ENCODE measurements around the gene OSBPL9. TPM values are rescaled to one million over a fixed set of nuclear protein-coding genes. Genes with fewer than 3 reads are reported as not detected.

The OSBPL9 gene
- total RNA-seq, 6 experiments from 2014 or later = 39.8 to 54.2 (median 44.8) TPM

DNA sequence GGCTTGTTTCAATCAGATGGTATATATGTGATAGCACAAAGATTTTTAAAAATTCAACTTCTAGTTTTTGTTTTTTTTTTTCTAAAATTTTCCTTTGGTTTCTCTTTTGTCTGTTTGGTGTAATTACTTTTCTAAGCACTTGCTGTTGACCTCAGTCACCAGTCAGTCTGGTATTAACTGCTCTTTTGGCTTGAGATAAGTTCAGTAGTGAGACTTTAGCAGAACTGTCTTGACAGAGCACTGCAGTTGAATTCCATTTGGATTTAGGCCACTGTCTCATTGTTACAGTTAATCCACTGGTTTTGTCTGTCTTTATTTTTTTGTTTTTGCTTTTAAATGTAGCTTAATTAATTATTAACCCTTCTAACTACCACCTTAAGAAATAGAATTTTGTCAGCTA lies 36.2 kb downstream of the OSBPL9 start:
- H3K4me1 Mint-ChIP-seq (ENCODE audit: low read depth) = peaks cover 40% of the 10 kb centered on the region
- H3K27ac Mint-ChIP-seq = peak overlapping the region; percentile 20; the same call in 1 of the 2 replicates
- no peaks in the 10 kb centered on the region for H3K9me3 Mint-ChIP-seq
- TF ChIP-seq, protein P1, sequence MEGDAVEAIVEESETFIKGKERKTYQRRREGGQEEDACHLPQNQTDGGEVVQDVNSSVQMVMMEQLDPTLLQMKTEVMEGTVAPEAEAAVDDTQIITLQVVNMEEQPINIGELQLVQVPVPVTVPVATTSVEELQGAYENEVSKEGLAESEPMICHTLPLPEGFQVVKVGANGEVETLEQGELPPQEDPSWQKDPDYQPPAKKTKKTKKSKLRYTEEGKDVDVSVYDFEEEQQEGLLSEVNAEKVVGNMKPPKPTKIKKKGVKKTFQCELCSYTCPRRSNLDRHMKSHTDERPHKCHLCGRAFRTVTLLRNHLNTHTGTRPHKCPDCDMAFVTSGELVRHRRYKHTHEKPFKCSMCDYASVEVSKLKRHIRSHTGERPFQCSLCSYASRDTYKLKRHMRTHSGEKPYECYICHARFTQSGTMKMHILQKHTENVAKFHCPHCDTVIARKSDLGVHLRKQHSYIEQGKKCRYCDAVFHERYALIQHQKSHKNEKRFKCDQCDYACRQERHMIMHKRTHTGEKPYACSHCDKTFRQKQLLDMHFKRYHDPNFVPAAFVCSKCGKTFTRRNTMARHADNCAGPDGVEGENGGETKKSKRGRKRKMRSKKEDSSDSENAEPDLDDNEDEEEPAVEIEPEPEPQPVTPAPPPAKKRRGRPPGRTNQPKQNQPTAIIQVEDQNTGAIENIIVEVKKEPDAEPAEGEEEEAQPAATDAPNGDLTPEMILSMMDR (IDR thresholded peaks at IDR 0.05) = no peak
- no peak for DNase-seq
- no peak overlapping the region for H3K4me3 Mint-ChIP-seq
- peaks cover 5% of the 10 kb centered on the region for H3K27me3 Mint-ChIP-seq (ENCODE audit: insufficient read depth)
- peaks cover 4% of the 10 kb centered on the region; the same call in 1 of the 2 replicates for H3K36me3 Mint-ChIP-seq (ENCODE audit: low read depth)

DNA sequence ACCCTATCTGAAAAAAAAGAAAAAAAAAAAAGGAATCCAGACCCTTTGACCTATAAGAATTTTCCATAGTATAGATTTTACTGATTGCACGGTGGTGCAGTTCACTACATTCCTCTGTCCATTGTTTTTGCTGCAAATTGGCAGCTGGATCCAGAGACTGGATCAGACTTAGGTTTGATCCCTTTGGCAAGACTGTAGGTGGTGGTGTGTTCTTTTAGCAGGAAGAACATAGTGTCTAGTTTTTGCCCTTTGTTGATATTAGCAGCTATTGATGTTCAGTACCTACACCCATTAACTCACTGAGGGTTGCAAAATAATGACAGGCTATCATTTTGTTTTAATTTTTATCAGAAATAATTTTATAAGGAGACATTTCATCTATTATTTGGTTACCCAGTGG lies 37.1 kb downstream of the OSBPL9 start:
- no peak overlapping the region for H3K27ac Mint-ChIP-seq
- H3K27me3 Mint-ChIP-seq (ENCODE audit: insufficient read depth) = peaks cover 5% of the 10 kb centered on the region
- TF ChIP-seq, protein P1 (IDR thresholded peaks at IDR 0.05) = no peak
- H3K36me3 Mint-ChIP-seq (ENCODE audit: low read depth) = peaks cover 4% of the 10 kb centered on the region; the same call in 1 of the 2 replicates
- no peaks in the 10 kb centered on the region for H3K9me3 Mint-ChIP-seq
- no peak overlapping the region for H3K4me3 Mint-ChIP-seq
- DNase-seq = no peak
- H3K4me1 Mint-ChIP-seq (ENCODE audit: low read depth) = peaks cover 37% of the 10 kb centered on the region

DNA sequence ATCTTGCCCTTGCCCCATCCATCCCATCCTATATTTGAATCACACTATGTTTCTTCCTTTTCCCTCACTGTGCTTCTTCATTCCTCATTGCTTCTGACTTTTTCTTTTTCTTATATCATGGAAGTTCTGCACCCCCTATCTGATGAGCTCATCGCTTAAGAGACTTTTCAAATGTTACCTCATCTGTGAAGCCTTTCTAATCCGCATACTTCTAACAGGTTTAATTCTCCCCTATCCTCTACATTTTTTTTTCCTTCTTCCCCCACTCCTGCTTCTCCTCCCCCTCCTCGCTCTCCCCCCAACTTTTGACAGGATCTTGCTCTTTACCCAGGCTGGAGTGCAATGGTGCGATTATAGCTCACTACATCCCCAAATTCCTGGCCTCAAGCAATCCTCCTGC lies 39.5 kb downstream of the OSBPL9 start:
- no peak for DNase-seq
- Mint-ChIP-seq H3K4me3 (no peak overlapping the region), H3K36me3 (ENCODE audit: low read depth) (no peaks in the 10 kb centered on the region), H3K27ac (no peak overlapping the region), H3K9me3 (no peaks in the 10 kb centered on the region), H3K4me1 (ENCODE audit: low read depth) (peaks cover 37% of the 10 kb centered on the region), H3K27me3 (ENCODE audit: insufficient read depth) (peaks cover 4% of the 10 kb centered on the region; the same call in 1 of the 2 replicates)
- TF ChIP-seq, protein P1 (IDR thresholded peaks at IDR 0.05) = no peak

DNA sequence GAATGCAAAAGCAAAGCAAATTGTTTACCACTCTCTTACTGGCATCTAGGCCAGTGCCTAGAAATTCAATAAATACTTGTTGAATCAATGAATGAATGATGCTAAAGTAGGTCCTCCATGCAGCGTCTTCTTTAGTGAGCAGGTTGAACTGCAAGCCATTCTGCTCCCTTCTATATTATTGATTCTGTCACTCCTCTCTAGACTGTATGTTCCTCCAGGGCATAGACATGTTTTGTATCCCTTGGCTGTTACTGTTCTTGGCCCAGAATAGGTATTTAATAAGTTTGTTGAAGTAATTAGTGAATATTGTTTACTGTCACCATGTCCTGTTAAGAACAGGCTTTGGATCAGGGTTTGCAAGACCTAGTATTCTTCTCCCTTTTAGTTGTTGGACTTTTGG lies 43.7 kb downstream of the OSBPL9 start:
- peaks cover 68% of the 10 kb centered on the region for H3K4me1 Mint-ChIP-seq (ENCODE audit: low read depth)
- H3K27ac Mint-ChIP-seq = peak overlapping the region; percentile 75
- peaks cover 10% of the 10 kb centered on the region; the same call in 1 of the 2 replicates for H3K36me3 Mint-ChIP-seq (ENCODE audit: low read depth)
- peak overlapping the region; percentile 76 for H3K4me3 Mint-ChIP-seq
- TF ChIP-seq, protein P1 (IDR thresholded peaks at IDR 0.05) = no peak
- H3K27me3 Mint-ChIP-seq (ENCODE audit: insufficient read depth) = peaks cover 4% of the 10 kb centered on the region; the same call in 1 of the 2 replicates
- DNase-seq = no peak
- H3K9me3 Mint-ChIP-seq = no peaks in the 10 kb centered on the region

DNA sequence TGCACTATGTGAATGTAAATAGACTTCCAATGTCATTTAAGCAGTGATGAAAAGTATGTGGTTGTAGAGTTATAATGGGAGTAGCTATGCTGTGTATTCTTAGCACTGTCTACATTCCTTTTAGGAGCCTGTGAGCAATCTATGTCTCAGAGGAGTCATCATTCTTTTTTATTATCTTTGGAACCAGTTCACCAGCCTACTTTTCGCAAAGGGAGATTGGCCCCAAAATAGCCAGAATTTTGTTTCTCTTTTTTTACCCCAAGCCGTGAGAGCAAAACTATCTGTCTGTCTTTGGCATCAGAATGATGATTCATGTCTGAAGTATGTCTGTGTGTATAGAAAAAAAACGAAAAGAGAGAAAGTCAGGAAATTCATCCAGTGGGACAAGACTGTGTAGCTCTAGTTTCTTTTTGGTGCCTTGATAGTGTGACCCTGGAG lies 44.2 kb downstream of the OSBPL9 start:
- H3K27me3 Mint-ChIP-seq (ENCODE audit: insufficient read depth) = peaks cover 2% of the 10 kb centered on the region; the same call in 1 of the 2 replicates
- peak; percentile 98 for DNase-seq
- TF ChIP-seq, protein P1 (IDR thresholded peaks at IDR 0.05) = no peak
- H3K9me3 Mint-ChIP-seq = no peaks in the 10 kb centered on the region
- peak overlapping the region; percentile 75 for H3K27ac Mint-ChIP-seq
- H3K4me3 Mint-ChIP-seq = peak overlapping the region; percentile 76
- H3K4me1 Mint-ChIP-seq (ENCODE audit: low read depth) = peaks cover 73% of the 10 kb centered on the region
- peaks cover 10% of the 10 kb centered on the region; the same call in 1 of the 2 replicates for H3K36me3 Mint-ChIP-seq (ENCODE audit: low read depth)

Measured in HFFc6 (cell line).